HG03432 (cell line): ENCODE measurements around the gene ZFR2.

Experiments
- ATAC-seq: cut with Tn5 transposase; IDR thresholded peaks from one replicate; pipeline ENCODE4 v1.9.1; 2021; ENCODE audit warnings: mild to moderate bottlenecking, moderate library complexity; ENCODE audit not compliant: unreplicated experiment

Gene ZFR2

DNA sequence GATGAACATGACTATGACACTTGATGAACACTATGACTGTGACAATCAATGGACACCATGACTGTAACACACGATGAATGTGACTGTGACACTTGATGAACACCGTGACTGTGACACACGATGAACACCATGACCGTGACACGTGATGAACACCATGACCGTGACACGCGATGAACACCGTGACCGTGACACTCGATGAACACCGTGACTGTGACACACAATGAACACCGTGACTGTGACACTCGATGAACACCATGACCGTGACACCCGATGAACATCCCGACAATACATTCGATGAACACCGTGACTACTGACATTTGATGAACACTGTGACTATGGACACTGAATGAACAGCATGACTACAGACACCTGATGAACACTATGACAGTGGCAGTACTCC is 30.9 kb downstream of the ZFR2 start:
- no peak for ATAC-seq

- ATAC-seq = no peak
These were observed 31.5 kb downstream of the ZFR2 start for GRCh38 chr19:3837332-3837731.

- no peak for ATAC-seq
These were observed 32.0 kb downstream of the ZFR2 start for GRCh38 chr19:3836887-3837286.

DNA sequence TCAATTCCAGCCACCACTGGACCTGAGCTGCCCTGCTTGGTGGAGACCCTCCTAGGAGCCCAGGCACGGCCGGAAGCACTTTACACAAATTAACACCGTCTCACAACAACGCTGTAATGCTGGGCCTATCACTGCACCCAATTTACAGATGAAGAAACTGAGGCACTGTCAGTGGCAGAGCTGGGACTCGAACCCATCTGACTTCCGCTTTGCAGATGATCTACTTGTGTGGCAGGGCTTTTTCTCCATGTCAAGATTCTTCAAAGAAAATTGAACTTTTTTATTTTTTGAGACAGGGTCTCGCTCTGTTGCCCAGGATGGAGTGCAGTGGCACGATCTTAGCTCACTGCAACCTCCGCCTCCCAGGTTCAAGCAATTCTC is 33.8 kb downstream of the ZFR2 start:
- ATAC-seq = no peak

- no peak for ATAC-seq
These were observed 34.3 kb downstream of the ZFR2 start for GRCh38 chr19:3834349-3835054.

DNA sequence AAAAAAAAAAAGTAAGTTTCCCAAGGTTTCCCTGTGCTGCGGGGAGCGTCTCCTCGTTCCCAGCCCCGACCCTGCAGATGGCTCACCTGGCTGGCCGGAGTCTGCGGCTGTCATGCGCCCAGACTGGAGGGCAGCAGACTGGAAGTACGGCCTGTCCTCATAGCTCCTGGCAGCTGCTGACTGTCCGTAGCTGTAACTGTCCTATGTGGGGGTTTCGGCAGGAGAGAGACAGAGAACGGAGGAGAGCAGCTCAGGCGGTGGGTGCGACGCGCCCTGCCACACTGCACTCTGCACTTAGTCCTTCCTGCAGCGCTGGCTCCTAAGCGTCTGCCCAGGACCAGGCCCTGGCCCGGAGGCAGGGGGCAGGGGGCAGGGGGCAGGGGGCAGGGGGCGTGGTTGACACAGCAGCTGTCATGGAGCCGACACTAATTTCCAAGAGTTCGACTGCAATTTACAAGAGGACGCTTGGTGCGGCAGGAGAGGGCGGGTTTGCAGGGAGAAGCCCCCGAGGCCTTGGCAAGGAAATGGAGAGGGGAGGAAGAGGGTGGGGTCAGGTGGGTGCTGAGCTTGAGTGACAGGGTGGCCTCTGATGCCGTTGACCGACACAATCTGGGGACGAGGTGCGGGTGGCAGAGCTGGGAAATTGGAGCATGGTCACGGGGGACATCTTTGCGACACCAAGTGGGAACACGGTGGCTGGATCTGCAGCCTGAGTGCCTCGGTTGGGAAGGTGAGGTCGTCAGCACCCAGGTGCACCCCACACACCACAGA is 35.1 kb downstream of the ZFR2 start:
- no peak for ATAC-seq

DNA sequence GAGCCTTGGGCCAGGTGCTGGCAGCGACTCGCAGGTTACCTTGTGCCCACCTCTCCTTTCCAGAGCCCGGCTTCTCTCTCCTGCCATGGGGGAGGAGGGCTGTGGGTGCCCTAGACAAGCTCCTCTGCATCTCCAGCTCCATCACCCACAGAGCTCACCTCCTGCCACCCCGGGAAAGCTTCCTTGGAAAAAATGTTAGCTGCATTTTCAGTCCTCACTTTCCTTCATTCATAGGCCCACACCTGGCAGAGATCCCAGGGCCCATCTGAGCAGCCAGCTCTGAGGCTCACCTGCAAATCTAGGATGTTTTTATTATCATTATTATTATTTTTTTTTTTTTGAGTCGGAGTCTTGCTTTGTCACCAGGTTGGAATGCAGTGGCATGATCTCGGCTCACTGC is 36.8 kb downstream of the ZFR2 start:
- no peak for ATAC-seq

GRCh38 chr19:3831601-3832000 is 37.2 kb downstream of the ZFR2 start:
- no peak for ATAC-seq

- ATAC-seq = no peak
These were observed 37.9 kb downstream of the ZFR2 start for GRCh38 chr19:3830621-3831589.

- ATAC-seq = no peak
These were observed 41.5 kb downstream of the ZFR2 start for GRCh38 chr19:3827306-3827705.

- ATAC-seq = no peak
These were observed 42.7 kb downstream of the ZFR2 start for GRCh38 chr19:3826163-3826562.

GRCh38 chr19:3825286-3825956 is 43.4 kb downstream of the ZFR2 start:
- no peak for ATAC-seq

DNA sequence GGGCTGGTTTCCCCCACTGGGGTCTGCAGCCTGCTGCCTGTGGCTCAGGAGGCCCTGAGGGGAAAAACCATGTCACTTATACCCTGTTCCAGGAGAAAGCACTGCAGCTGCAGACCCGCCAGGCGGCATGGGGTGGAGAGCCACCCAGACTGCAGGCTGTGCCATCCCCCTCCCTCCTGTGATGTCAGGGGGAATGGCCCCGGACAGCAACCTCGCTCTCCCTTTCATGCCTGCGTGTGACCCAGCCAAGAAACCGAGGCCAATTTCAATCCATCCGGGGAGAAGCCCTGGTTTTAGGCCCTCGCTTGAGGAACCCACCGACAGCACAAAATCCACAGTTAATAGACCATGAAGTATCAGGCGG is 45.5 kb downstream of the ZFR2 start:
- ATAC-seq = no peak

- no peak for ATAC-seq
These were observed 46.0 kb downstream of the ZFR2 start for GRCh38 chr19:3822683-3823349.

DNA sequence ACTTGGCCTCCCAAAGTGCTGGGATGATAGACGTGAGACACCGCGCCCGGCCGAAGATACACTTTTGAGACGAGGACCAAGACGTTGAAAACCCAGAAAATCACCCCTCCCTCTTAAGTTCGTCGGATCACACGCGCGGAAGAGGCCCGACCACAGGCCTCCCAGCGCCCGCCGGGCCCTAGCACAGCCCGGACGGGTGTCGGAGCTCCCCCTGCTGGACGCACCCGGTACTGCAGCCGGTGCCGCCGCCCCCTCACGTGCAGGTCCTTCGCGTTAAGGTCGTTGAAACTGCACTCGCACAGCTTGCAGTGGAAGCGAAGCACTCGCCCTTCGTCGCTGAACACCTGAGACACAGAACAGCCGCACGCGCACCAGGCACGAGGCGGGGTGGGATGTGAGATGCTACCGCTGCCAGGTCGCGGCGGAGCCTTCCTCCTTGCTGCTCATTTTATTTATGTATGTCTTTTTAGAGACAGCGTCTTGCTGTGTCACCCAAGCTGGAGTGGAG is 46.9 kb downstream of the ZFR2 start:
- no peak for ATAC-seq

- ATAC-seq = no peak
These were observed 47.7 kb downstream of the ZFR2 start for GRCh38 chr19:3821156-3821555.

GRCh38 chr19:3819989-3820388 is 48.8 kb downstream of the ZFR2 start:
- ATAC-seq = no peak

DNA sequence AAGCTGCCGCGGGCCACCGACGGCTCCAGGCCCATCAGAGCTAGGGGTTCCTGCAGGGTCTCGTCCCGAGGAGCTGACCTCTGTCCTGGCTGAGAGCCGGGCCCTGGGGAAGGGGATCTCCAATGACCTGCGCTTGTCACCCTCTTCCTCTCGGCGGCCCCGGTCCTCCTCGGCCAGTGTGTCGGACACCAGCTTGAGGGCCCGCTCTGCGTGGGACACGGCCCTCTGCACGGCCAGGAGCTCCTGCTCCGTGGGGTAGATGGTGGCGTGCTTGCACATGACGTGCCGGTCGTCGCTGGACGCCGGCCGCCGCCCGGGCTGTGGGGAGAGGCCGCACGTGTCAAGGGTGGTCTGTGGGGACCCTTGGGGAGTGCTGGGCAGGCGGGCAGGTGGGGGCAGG is 49.9 kb downstream of the ZFR2 start:
- no peak for ATAC-seq

GRCh38 chr19:3818466-3818865 is 50.4 kb downstream of the ZFR2 start:
- ATAC-seq = no peak

- no peak for ATAC-seq
These were observed 51.1 kb downstream of the ZFR2 start for GRCh38 chr19:3817761-3818160.
